Hypothalamus (tissue), 51 donors: ENCODE data around the gene CAMK2N1.

Source experiments
- DNase-seq, 51 donors: peaks; one replicate each; lab custom pipeline; 2025; lab: John Stamatoyannopoulos, UW

The CAMK2N1 gene

DNA sequence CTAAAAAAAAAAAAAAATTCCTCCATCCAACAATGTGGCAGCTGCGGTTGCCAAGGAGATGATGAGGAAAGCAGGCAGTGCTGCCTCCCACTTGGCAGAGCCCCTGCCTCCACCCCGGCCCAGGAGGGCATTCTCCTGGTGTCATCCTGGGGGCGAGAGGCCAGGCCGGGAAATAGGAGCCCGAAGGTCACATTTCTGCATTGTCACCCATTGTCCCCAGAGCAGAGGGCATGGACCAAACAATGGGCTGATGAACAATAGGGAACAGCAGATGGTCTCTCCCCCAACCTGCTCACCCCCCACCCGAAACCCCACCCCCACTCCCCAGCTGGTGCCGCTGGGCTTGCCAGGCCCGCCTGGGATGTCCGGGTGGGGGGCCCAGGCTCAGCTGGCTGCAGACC is 37.3 kb downstream of the CAMK2N1 start:
- DNase-seq: peak in 32 of 51 donors; percentile 20 to 83 (median 42)

DNA sequence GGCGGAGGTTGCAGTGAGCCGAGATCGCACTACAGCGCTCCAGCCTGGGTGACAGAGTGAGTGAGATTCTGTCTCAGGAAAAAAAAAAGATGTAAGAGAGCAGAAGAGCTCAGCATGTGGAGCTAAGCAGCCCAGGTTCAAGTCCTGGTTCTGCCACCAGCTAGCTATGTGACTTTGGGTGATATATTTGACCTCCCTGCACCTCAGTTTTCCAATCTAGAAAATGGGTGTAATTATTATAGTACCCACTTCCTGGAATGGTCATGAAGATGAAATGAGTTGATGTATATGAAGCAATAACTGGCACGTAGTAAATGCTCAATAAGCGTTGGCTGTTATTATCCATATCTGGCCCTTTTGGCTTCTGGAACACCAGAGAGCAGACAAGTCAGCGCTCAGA is 38.2 kb downstream of the CAMK2N1 start:
- no peak for DNase-seq

GRCh38 chr1:20446796-20447195 is 39.2 kb downstream of the CAMK2N1 start:
- peak in 2 of 51 donors; percentile 27 to 28 for DNase-seq

DNA sequence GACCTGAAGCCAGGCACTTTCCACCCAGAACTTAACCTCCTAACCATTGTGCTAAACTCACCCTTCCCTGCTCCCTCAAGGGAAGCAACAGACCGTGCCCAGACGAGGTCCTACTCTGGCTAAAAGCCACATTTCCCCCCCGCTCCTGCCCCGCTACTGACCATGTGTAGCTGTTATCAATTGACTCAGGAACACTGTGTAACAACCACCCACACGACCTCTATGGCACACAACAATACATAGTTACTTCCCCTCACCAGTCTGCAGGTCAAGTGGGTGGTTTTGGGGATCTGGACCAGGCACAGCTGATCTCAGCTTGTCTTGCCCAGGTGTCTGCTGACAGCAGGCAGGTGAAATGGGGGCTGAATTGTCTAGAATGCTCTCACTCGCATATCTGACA is 40.1 kb downstream of the CAMK2N1 start:
- no peak for DNase-seq

DNA sequence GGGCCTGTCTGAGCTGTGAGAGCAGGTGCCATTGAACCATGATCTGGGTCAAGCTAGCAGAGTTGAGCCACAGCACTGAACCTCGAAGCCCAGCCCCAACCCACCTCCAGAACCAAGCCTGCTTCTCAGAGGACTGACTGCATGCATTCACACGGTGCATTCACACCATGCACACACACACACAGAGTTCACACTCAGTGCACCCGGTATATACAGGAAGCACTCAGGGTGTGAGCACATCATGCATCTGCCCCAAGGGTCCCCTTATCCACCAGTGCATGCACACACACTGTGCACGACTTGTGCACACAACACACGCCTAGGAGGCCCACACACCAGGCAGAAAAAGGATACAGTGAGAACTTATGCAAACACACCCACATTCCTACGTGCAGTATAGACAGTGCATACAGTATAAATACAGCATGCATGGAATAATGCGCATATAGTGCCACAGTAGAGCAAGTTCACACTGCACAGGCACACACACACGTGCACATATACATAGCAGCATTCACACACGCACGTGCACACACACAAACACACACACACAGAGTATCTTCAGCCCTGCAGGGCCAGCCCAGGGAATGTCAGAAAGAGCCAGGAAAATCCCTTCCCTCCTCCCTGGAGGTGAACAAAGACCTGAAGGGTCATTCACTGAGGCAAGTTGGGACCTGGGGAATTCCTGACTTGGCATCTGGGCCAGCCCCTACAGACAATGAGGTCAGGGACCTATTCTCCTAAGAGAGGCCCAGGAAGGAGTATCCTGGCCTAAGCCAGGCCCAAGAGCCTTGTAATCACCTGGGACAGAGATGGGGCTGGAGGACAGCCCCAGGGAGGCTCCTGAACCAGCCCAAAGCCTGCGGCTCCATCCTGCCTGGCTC is 42.1 kb downstream of the CAMK2N1 start:
- DNase-seq: no peak

- DNase-seq: peak in 5 of 51 donors; percentile 9 to 36 (median 11)
Measured at GRCh38 chr1:20442920-20443625, 42.9 kb downstream of the CAMK2N1 start.

GRCh38 chr1:20440785-20441200 is 45.2 kb downstream of the CAMK2N1 start:
- peak in 41 of 51 donors; percentile 16 to 79 (median 42) for DNase-seq

- DNase-seq: no peak
Measured at GRCh38 chr1:20439282-20439681, 46.7 kb downstream of the CAMK2N1 start.

GRCh38 chr1:20437640-20438039 is 48.4 kb downstream of the CAMK2N1 start:
- no peak for DNase-seq

- no peak for DNase-seq
Measured at GRCh38 chr1:20432891-20433290, 53.1 kb downstream of the CAMK2N1 start.
